Mesenchymal stem cell (in vitro differentiated cells and primary cell): ENCODE results near the gene MSH2.

Experiments used
- DNase-seq: peaks from one replicate; pipeline ENCODE4 v3.0.0-alpha.2; 2013
- H2AFZ ChIP-seq: one replicate; pipeline ENCODE4 v1.6.1; 2013; ENCODE audit warnings: low read depth, mild to moderate bottlenecking, control low read depth, inconsistent platforms, low read length, moderate library complexity
- H2AK5ac ChIP-seq: 2 replicates; pipeline ENCODE4 v1.6.1; 2013; ENCODE audit warnings: low read length, moderate library complexity, mild to moderate bottlenecking, inconsistent platforms; ENCODE audit not compliant: severe bottlenecking
- H2BK120ac ChIP-seq: one replicate; pipeline ENCODE4 v1.6.1; 2013; ENCODE audit warnings: low read depth, mild to moderate bottlenecking, inconsistent platforms, low read length, moderate library complexity
- H2BK12ac ChIP-seq, 2 experiments: one replicate each; pipeline ENCODE4 v1.6.1; 2013; ENCODE audit warnings: inconsistent platforms in 2 of 2, low read length in 2 of 2, mild to moderate bottlenecking in 2 of 2, moderate library complexity in 2 of 2, control low read depth in 1 of 2
- H2BK15ac ChIP-seq: one replicate; pipeline ENCODE4 v1.6.1; 2013; ENCODE audit warnings: mild to moderate bottlenecking, low read depth, inconsistent platforms; ENCODE audit not compliant: poor library complexity, severe bottlenecking
- H2BK5ac ChIP-seq: 2 replicates; pipeline ENCODE4 v1.6.1; 2013; ENCODE audit warnings: low read depth, mild to moderate bottlenecking, low read length, control low read depth, inconsistent platforms; ENCODE audit not compliant: poor library complexity, severe bottlenecking
- H3K14ac ChIP-seq, 2 experiments: one replicate each; pipeline ENCODE4 v1.6.1; 2013; ENCODE audit warnings: inconsistent platforms in 2 of 2, low read length in 2 of 2, control low read depth in 1 of 2, mild to moderate bottlenecking in 1 of 2, moderate library complexity in 1 of 2
- H3K18ac ChIP-seq, 2 experiments: one replicate each; pipeline ENCODE4 v1.6.1; 2013; ENCODE audit warnings: inconsistent platforms in 2 of 2, low read length in 2 of 2, control low read depth in 1 of 2, low read depth in 1 of 2, mild to moderate bottlenecking in 1 of 2
- H3K23ac ChIP-seq, 2 experiments: one replicate each; pipeline ENCODE4 v1.6.1; 2013; ENCODE audit warnings: inconsistent platforms in 2 of 2, low read length in 2 of 2, mild to moderate bottlenecking in 2 of 2, moderate library complexity in 2 of 2, control low read depth in 1 of 2
- H3K27ac ChIP-seq: 2 replicates; pipeline ENCODE4 v1.5.1; 2013; ENCODE audit warnings: mild to moderate bottlenecking, moderate library complexity, low read length, control low read depth, inconsistent platforms; ENCODE audit not compliant: poor library complexity, severe bottlenecking
- H3K27me3 ChIP-seq, 2 experiments: 2 replicates each; pipeline versions ENCODE4 v1.6.1 to v1.7.0; 2013; ENCODE audit warnings: low read length in 2 of 2, mild to moderate bottlenecking in 2 of 2, moderate library complexity in 2 of 2, control low read depth in 1 of 2, inconsistent platforms in 1 of 2; ENCODE audit not compliant: control insufficient read depth in 1 of 2, insufficient read depth in 1 of 2
- H3K36me3 ChIP-seq, 2 experiments: 2 replicates each; pipeline versions ENCODE4 v1.6.1 to v1.7.0; 2013; ENCODE audit warnings: low read length in 2 of 2, control low read depth in 1 of 2, inconsistent platforms in 1 of 2, low read depth in 1 of 2, mild to moderate bottlenecking in 1 of 2; ENCODE audit not compliant: insufficient read depth in 2 of 2, control insufficient read depth in 1 of 2
- H3K4ac ChIP-seq, 2 experiments: one replicate each; pipeline ENCODE4 v1.6.1; 2013; ENCODE audit warnings: inconsistent platforms in 2 of 2, low read length in 2 of 2, mild to moderate bottlenecking in 2 of 2, moderate library complexity in 2 of 2, control low read depth in 1 of 2, low read depth in 1 of 2
- H3K4me1 ChIP-seq: 2 replicates; pipeline ENCODE4 v1.6.1; 2013; ENCODE audit warnings: low read depth, low read length, control low read depth; ENCODE audit not compliant: control insufficient read depth, insufficient read depth
- H3K4me2 ChIP-seq: 2 replicates; pipeline ENCODE4 v1.6.1; 2013; ENCODE audit warnings: low read length, mild to moderate bottlenecking, inconsistent platforms; ENCODE audit not compliant: poor library complexity, severe bottlenecking
- H3K4me3 ChIP-seq, 2 experiments: 2 replicates each; pipeline versions ENCODE4 v1.5.1 to v1.7.0; 2013; ENCODE audit warnings: low read length in 2 of 2, mild to moderate bottlenecking in 2 of 2, control low read depth in 1 of 2, low read depth in 1 of 2; ENCODE audit not compliant: insufficient read depth in 1 of 2
- H3K79me1 ChIP-seq: replicated peaks from 2 replicates; pipeline ENCODE4 v1.6.1; 2013; ENCODE audit warnings: mild to moderate bottlenecking, control low read depth, low read length, inconsistent platforms; ENCODE audit not compliant: poor library complexity, severe bottlenecking
- H3K9ac ChIP-seq: 2 replicates; pipeline ENCODE4 v1.7.0; 2013; ENCODE audit warnings: mild to moderate bottlenecking, low read length, moderate library complexity
- H3K9me3 ChIP-seq: 2 replicates; pipeline ENCODE4 v1.7.0; 2013; ENCODE audit warnings: mild to moderate bottlenecking, low read length; ENCODE audit not compliant: control insufficient read depth
- H4K8ac ChIP-seq: one replicate; pipeline ENCODE4 v1.6.1; 2013; ENCODE audit warnings: inconsistent platforms, mild to moderate bottlenecking, low read length, moderate library complexity
- H4K91ac ChIP-seq: one replicate; pipeline ENCODE4 v1.6.1; 2013; ENCODE audit warnings: mild to moderate bottlenecking, low read length, inconsistent platforms
- WGBS: methylation state at CpG from one replicate; pipeline ENCODE4 v1.1.7; 2013; ENCODE audit warnings: mixed read lengths; 5-methylcytosine and 5-hydroxymethylcytosine counted together

Gene MSH2

GRCh38 chr2:47508641-47509040, 105.7 kb downstream of the MSH2 start:
- Histone ChIP-seq H3K79me1 (no peaks in the 10 kb centered on the region), H3K14ac (no peak overlapping the region), H3K4me1 (no peaks in the 10 kb centered on the region), H2BK120ac (no peak overlapping the region), H2BK12ac (no peak overlapping the region), H3K9ac (no peak overlapping the region), H2AK5ac (no peak overlapping the region), H3K4ac (no peak overlapping the region), H2AFZ (no peak overlapping the region), H2BK5ac (no peak overlapping the region), H3K18ac (no peak overlapping the region), H3K36me3 (no peaks in the 10 kb centered on the region), H3K27me3 (peaks cover 0 to 33% of the 10 kb centered on the region in 2 experiments), H3K4me3 (no peak overlapping the region), H2BK15ac (no peak overlapping the region), H3K27ac (no peak overlapping the region), H4K91ac (no peak overlapping the region), H3K4me2 (no peak overlapping the region), H4K8ac (no peak overlapping the region), H3K23ac (no peak overlapping the region), H3K9me3 (peaks cover 18% of the 10 kb centered on the region)
- WGBS, result 95% methylated on average over 2 of the region's 2 CpGs
- DNase-seq, result no peak

GRCh38 chr2:47509250-47509649, 106.3 kb downstream of the MSH2 start:
- no peak overlapping the region for H2AK5ac ChIP-seq
- H3K14ac ChIP-seq, result peak overlapping the region in 1 of 2 experiments; percentile 35
- H3K36me3 ChIP-seq, result no peaks in the 10 kb centered on the region
- H3K18ac ChIP-seq, result no peak overlapping the region
- no peak overlapping the region for H3K4me2 ChIP-seq
- no peak overlapping the region for H3K9ac ChIP-seq
- 90% methylated on average over 4 of the region's 4 CpGs for WGBS
- H3K27ac ChIP-seq, result no peak overlapping the region
- H2AFZ ChIP-seq, result no peak overlapping the region
- H2BK12ac ChIP-seq, result no peak overlapping the region
- DNase-seq, result no peak
- no peak overlapping the region for H2BK15ac ChIP-seq
- H3K4me1 ChIP-seq, result no peaks in the 10 kb centered on the region
- no peak overlapping the region for H2BK5ac ChIP-seq
- no peak overlapping the region for H3K23ac ChIP-seq
- H3K27me3 ChIP-seq, result peaks cover 0 to 33% of the 10 kb centered on the region in 2 experiments
- H3K9me3 ChIP-seq, result peaks cover 18% of the 10 kb centered on the region
- no peak overlapping the region for H3K4me3 ChIP-seq
- no peaks in the 10 kb centered on the region for H3K79me1 ChIP-seq
- H4K8ac ChIP-seq, result no peak overlapping the region
- no peak overlapping the region for H3K4ac ChIP-seq
- no peak overlapping the region for H4K91ac ChIP-seq
- no peak overlapping the region for H2BK120ac ChIP-seq

DNA sequence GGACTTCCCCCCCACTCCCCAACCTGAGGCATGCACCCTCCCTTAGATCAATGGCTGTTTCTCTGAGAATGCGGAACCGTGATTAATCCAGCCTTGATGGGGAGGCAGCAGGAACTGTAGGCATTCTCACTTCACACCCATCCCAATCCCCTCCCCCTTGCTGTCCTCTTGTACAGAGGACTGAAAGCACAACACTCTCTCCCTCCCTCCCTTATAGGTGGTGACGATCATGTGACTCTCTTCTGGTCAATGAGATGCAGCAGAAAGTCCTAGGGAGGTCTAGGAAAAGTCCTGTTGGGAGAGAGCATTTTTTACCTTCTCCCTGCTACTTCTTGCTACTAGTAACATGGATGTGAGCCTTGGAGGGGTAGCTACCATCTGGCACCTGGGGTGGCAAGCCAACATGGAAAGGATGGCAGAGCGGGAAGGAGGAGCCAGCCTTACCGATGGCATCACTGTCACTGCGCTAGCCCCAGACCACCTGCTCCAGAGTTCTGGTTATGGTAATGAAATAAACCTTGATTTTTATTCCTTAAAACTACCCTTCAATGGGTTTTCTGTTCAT, 106.9 kb downstream of the MSH2 start:
- Histone ChIP-seq H3K27me3 (peaks cover 0 to 33% of the 10 kb centered on the region in 2 experiments), H3K4me2 (no peak overlapping the region), H3K23ac (no peak overlapping the region), H2BK15ac (no peak overlapping the region), H2BK5ac (no peak overlapping the region), H2AK5ac (no peak overlapping the region), H4K91ac (peak overlapping the region; percentile 23), H3K27ac (no peak overlapping the region), H3K79me1 (no peaks in the 10 kb centered on the region), H3K9me3 (peaks cover 15% of the 10 kb centered on the region), H3K4me3 (no peak overlapping the region), H3K4me1 (no peaks in the 10 kb centered on the region), H3K36me3 (no peaks in the 10 kb centered on the region), H3K9ac (no peak overlapping the region), H2AFZ (no peak overlapping the region), H2BK12ac (no peak overlapping the region), H3K4ac (no peak overlapping the region), H3K14ac (no peak overlapping the region), H2BK120ac (no peak overlapping the region), H3K18ac (no peak overlapping the region), H4K8ac (no peak overlapping the region)
- 100% methylated on average over 2 of the region's 6 CpGs for WGBS
- DNase-seq, result no peak

GRCh38 chr2:47510745-47511144, 107.8 kb downstream of the MSH2 start:
- peaks cover 11% of the 10 kb centered on the region for H3K9me3 ChIP-seq
- H4K91ac ChIP-seq, result no peak overlapping the region
- no peaks in the 10 kb centered on the region for H3K79me1 ChIP-seq
- H2BK12ac ChIP-seq, result no peak overlapping the region
- H2BK15ac ChIP-seq, result no peak overlapping the region
- no peak overlapping the region for H2BK120ac ChIP-seq
- H3K14ac ChIP-seq, result no peak overlapping the region
- no peak overlapping the region for H2BK5ac ChIP-seq
- no peaks in the 10 kb centered on the region for H3K4me1 ChIP-seq
- no peak overlapping the region for H3K4ac ChIP-seq
- H3K23ac ChIP-seq, result no peak overlapping the region
- H3K18ac ChIP-seq, result no peak overlapping the region
- WGBS, result 95% methylated on average over 4 of the region's 4 CpGs
- DNase-seq, result no peak
- H3K9ac ChIP-seq, result no peak overlapping the region
- H2AFZ ChIP-seq, result no peak overlapping the region
- peak overlapping the region; percentile 28 for H4K8ac ChIP-seq
- no peak overlapping the region for H2AK5ac ChIP-seq
- no peak overlapping the region for H3K27ac ChIP-seq
- H3K4me3 ChIP-seq, result no peak overlapping the region
- H3K36me3 ChIP-seq, result no peaks in the 10 kb centered on the region
- H3K27me3 ChIP-seq, result peaks cover 0 to 29% of the 10 kb centered on the region in 2 experiments
- no peak overlapping the region for H3K4me2 ChIP-seq
